Measurements from ENCODE around the gene CDK19.
"Not testable (repeated sequence)": the region's sequence is repeated elsewhere in the genome, so short reads cannot be mapped to it uniquely, and the experiment has no call there.

Gene CDK19

GRCh38 chr6:110813338-110814101 lies 1.7 kb downstream of the CDK19 start:
- DNase-seq: no peak

GRCh38 chr6:110812719-110813118 lies 2.5 kb downstream of the CDK19 start:
- DNase-seq: no peak

GRCh38 chr6:110810896-110811586 lies 4.2 kb downstream of the CDK19 start:
- no peak for DNase-seq

- no peak for DNase-seq
Observed at GRCh38 chr6:110809792-110810191, 5.5 kb downstream of the CDK19 start.

GRCh38 chr6:110802175-110802574 lies 13.1 kb downstream of the CDK19 start:
- DNase-seq: not testable (repeated sequence)

- DNase-seq: no peak
Observed at GRCh38 chr6:110800839-110801196, 14.5 kb downstream of the CDK19 start.

GRCh38 chr6:110800196-110800838 lies 15.0 kb downstream of the CDK19 start:
- no peak for DNase-seq

GRCh38 chr6:110799655-110800054 lies 15.6 kb downstream of the CDK19 start:
- no peak for DNase-seq

GRCh38 chr6:110799189-110799588 lies 16.1 kb downstream of the CDK19 start:
- DNase-seq: no peak

- no peak for DNase-seq
Observed at GRCh38 chr6:110795271-110795670, 20.0 kb downstream of the CDK19 start.

- DNase-seq: no peak
Observed at GRCh38 chr6:110786696-110787095, 28.6 kb downstream of the CDK19 start.

- no peak for DNase-seq
Observed at GRCh38 chr6:110786271-110786670, 29.0 kb downstream of the CDK19 start.

- DNase-seq: no peak
Observed at GRCh38 chr6:110784610-110784979, 30.7 kb downstream of the CDK19 start.

- no peak for DNase-seq
Observed at GRCh38 chr6:110781522-110782214, 33.6 kb downstream of the CDK19 start.

GRCh38 chr6:110778333-110778732 lies 36.9 kb downstream of the CDK19 start:
- no peak for DNase-seq

GRCh38 chr6:110777636-110778035 lies 37.6 kb downstream of the CDK19 start:
- DNase-seq: no peak

GRCh38 chr6:110776413-110776812 lies 38.9 kb downstream of the CDK19 start:
- no peak for DNase-seq

- DNase-seq: no peak
Observed at GRCh38 chr6:110769923-110770322, 45.3 kb downstream of the CDK19 start.

- DNase-seq: no peak
Observed at GRCh38 chr6:110768057-110768456, 47.2 kb downstream of the CDK19 start.

- DNase-seq: no peak
Observed at GRCh38 chr6:110761371-110761770, 53.9 kb downstream of the CDK19 start.

GRCh38 chr6:110760589-110760988 lies 54.7 kb downstream of the CDK19 start:
- DNase-seq: no peak

GRCh38 chr6:110760098-110760497 lies 55.2 kb downstream of the CDK19 start:
- DNase-seq: not testable (repeated sequence)

- DNase-seq: no peak
Observed at GRCh38 chr6:110757926-110758325, 57.3 kb downstream of the CDK19 start.

GRCh38 chr6:110756817-110757216 lies 58.5 kb downstream of the CDK19 start:
- DNase-seq: no peak
